Mammary epithelial cell (primary cell): ENCODE results near the gene LAMB4.
A peak's percentile ranks its signal among the peaks of the same experiment; 100 is the strongest.

Source experiments
- EZH2 ChIP-seq: IDR thresholded peaks from 2 replicates; pipeline ENCODE4 v1.6.1; 2012; ENCODE audit warnings: low read length, inconsistent platforms, borderline replicate concordance
- TF ChIP-seq, protein P1 (sequence below), 2 donors: IDR thresholded peaks in 1 of 2; conservative IDR thresholded peaks in 1 of 2; 2 replicates each; pipeline ENCODE4 v1.5.1; 2011 to 2012; ENCODE audit warnings: inconsistent platforms in 2 of 2, low read length in 2 of 2, mild to moderate bottlenecking in 2 of 2, control low read depth in 1 of 2, low read depth in 1 of 2; ENCODE audit not compliant: insufficient read depth in 1 of 2; ENCODE audit errors: extremely low read depth in 1 of 2

DNA sequence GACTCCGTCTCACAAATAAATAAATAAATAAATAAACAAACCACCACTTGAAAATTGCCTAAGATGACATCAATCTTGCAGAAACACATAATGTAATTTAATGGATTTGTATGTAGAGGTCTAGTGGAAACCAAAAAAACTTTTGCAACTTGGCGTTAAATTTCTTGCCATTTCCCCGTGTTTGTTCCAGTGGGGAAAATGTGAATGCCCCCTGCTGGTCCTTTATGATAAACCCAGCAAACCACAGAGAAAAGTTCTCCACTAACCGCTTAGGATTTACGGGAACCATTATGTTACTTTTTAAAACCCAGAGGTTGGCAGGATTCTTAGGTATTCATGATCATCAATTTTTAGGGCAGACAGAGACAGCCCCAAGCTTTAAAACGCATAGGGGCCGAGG is 32.5 kb downstream of the LAMB4 start:
- TF ChIP-seq, protein P1, sequence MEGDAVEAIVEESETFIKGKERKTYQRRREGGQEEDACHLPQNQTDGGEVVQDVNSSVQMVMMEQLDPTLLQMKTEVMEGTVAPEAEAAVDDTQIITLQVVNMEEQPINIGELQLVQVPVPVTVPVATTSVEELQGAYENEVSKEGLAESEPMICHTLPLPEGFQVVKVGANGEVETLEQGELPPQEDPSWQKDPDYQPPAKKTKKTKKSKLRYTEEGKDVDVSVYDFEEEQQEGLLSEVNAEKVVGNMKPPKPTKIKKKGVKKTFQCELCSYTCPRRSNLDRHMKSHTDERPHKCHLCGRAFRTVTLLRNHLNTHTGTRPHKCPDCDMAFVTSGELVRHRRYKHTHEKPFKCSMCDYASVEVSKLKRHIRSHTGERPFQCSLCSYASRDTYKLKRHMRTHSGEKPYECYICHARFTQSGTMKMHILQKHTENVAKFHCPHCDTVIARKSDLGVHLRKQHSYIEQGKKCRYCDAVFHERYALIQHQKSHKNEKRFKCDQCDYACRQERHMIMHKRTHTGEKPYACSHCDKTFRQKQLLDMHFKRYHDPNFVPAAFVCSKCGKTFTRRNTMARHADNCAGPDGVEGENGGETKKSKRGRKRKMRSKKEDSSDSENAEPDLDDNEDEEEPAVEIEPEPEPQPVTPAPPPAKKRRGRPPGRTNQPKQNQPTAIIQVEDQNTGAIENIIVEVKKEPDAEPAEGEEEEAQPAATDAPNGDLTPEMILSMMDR (conservative IDR thresholded peaks at IDR 0.05 in 1 of 2, IDR thresholded peaks at IDR 0.05 in 1 of 2; ENCODE audit: extremely low read depth in 1 of 2, insufficient read depth in 1 of 2, low read depth in 1 of 2, low read length in 2 of 2): peak; percentile 26 to 29
- no peak for TF ChIP-seq EZH2
